GM21786 (cell line): ENCODE data around the gene LUC7L3.

Source experiments
- ATAC-seq: cut with Tn5 transposase; IDR thresholded peaks from one replicate; pipeline ENCODE4 v1.9.1; 2021; ENCODE audit not compliant: unreplicated experiment

Gene LUC7L3

GRCh38 chr17:50685691-50686493 lies 33.5 kb upstream of the LUC7L3 start:
- no peak for ATAC-seq

- ATAC-seq: no peak
These were observed 32.8 kb upstream of the LUC7L3 start for GRCh38 chr17:50686494-50687199.

GRCh38 chr17:50687200-50688066 lies 32.0 kb upstream of the LUC7L3 start:
- no peak for ATAC-seq

GRCh38 chr17:50688245-50688644 lies 31.2 kb upstream of the LUC7L3 start:
- no peak for ATAC-seq

GRCh38 chr17:50689251-50689650 lies 30.2 kb upstream of the LUC7L3 start:
- no peak for ATAC-seq

GRCh38 chr17:50689956-50690886 lies 29.2 kb upstream of the LUC7L3 start:
- no peak for ATAC-seq

GRCh38 chr17:50690887-50691549 lies 28.4 kb upstream of the LUC7L3 start:
- no peak for ATAC-seq

- ATAC-seq: no peak
These were observed 27.6 kb upstream of the LUC7L3 start for GRCh38 chr17:50691550-50692447.

GRCh38 chr17:50692448-50693035 lies 26.9 kb upstream of the LUC7L3 start:
- no peak for ATAC-seq

- no peak for ATAC-seq
These were observed 26.2 kb upstream of the LUC7L3 start for GRCh38 chr17:50693036-50693682.

GRCh38 chr17:50696365-50696879 lies 23.0 kb upstream of the LUC7L3 start:
- ATAC-seq: no peak

- ATAC-seq: no peak
These were observed 22.3 kb upstream of the LUC7L3 start for GRCh38 chr17:50697062-50697461.

GRCh38 chr17:50697663-50698272 lies 21.6 kb upstream of the LUC7L3 start:
- ATAC-seq: no peak

GRCh38 chr17:50699410-50699809 lies 20.0 kb upstream of the LUC7L3 start:
- no peak for ATAC-seq

- no peak for ATAC-seq
These were observed 16.2 kb upstream of the LUC7L3 start for GRCh38 chr17:50703162-50703561.

GRCh38 chr17:50707289-50708049 lies 11.9 kb upstream of the LUC7L3 start, which contains the start of gene ANKRD40:
Gene ANKRD40 (minus strand): TSS chr17:50707914. CDS start chr17:50707654, 260 bp downstream.
- ATAC-seq: peak; percentile 77
